ENCODE measurements around the gene VPS18. TPM values are rescaled to one million over a fixed set of nuclear protein-coding genes. Genes with fewer than 3 reads are reported as not detected.
A peak's percentile ranks its signal among the peaks of the same experiment; 100 is the strongest.

VPS18 gene
- total RNA-seq, 1 experiment from 2014 or later = 16.9 TPM

DNA sequence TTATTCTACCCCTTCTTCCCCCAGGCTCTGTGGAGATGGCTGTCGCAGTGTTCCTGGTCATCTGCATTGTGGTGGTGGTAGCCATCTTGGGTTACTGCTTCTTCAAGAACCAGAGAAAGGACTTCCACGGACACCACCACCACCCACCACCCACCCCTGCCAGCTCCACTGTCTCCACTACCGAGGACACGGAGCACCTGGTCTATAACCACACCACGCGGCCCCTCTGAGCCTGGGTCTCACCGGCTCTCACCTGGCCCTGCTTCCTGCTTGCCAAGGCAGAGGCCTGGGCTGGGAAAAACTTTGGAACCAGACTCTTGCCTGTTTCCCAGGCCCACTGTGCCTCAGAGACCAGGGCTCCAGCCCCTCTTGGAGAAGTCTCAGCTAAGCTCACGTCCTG, 37.5 kb upstream of the VPS18 start:
- Histone ChIP-seq H4K20me1 (ENCODE audit: insufficient read depth) (no peaks in the 10 kb centered on the region), H3K36me3 (ENCODE audit: control insufficient read depth in 1 of 2, insufficient read depth in 2 of 2, low read length in 2 of 2) (peaks cover 16 to 21% of the 10 kb centered on the region in 2 experiments; a peak in 3 of 4 replicates), H3K4me1 (ENCODE audit: control insufficient read depth in 1 of 2, insufficient read depth in 2 of 2, low read length in 2 of 2) (peaks cover 11 to 20% of the 10 kb centered on the region in 2 experiments), H3K79me2 (ENCODE audit: insufficient read depth, low read length) (peaks cover 5% of the 10 kb centered on the region; the same call in 1 of the 2 replicates), H3K9me3 (ENCODE audit: control insufficient read depth in 1 of 2, insufficient read depth in 1 of 2, low read depth in 1 of 2, low read length in 2 of 2) (no peaks in the 10 kb centered on the region), H2AFZ (ENCODE audit: low read depth, low read length, poor library complexity, severe bottlenecking) (no peak overlapping the region), H3K9me2 (ENCODE audit: insufficient read depth) (no peaks in the 10 kb centered on the region), H3K9ac (ENCODE audit: low read length) (peak overlapping the region; percentile 22; the same call in 1 of the 2 replicates), H3K4me2 (ENCODE audit: low read length) (peak overlapping the region; percentile 15; the same call in 1 of the 2 replicates), H3K27me3 (ENCODE audit: insufficient read depth, low read length) (no peaks in the 10 kb centered on the region), H3K4me3 (replicated peaks in 1 of 2; ENCODE audit: low read depth in 1 of 2, low read length in 2 of 2) (no peak overlapping the region), H3K27ac (ENCODE audit: low read depth, low read length) (peak overlapping the region; percentile 52)
- DNase-seq (ENCODE audit: low read depth, low spot score) (no peak), ATAC-seq (no peak)
- intact Hi-C loops (cut with micrococcal nuclease) = loop anchor here (1.0 kb wide), 1 partner anchor 38 kb away; the partner anchor contains the start of gene VPS18
- RAD21 ChIA-PET (ENCODE audit: low non-redundant PET in 1 of 2, low total read pairs in 2 of 2, uncharacterized antibody in 2 of 2, unreplicated experiment in 2 of 2) = interaction anchor here (1.5 to 4.0 kb wide), 5 partner anchors 16 to 38 kb away, joined by 6 to 29 read pairs (median 21); partner anchors contain the start of genes VPS18 (in 2 of the 2) and RHOV (in 1 of the 2)
- no TSS peak for BruUV-seq (replicated peaks)
- CTCF ChIA-PET = interaction anchor here (1.4 to 6.2 kb wide), 9 partner anchors 7 to 328 kb away, joined by 3 to 166 read pairs (median 49); partner anchors contain the start of genes RHOV, SPINT1 and VPS18
- POLR2A ChIA-PET = interaction anchor here (2.7 to 3.6 kb wide), 2 partner anchors 10 to 38 kb away, joined by 13 to 34 read pairs; partner anchors contain the start of gene VPS18
- TF ChIP-seq ELF1 (IDR thresholded peaks at IDR 0.05; ENCODE audit: borderline replicate concordance, low read depth) (no peak), YY1 (IDR thresholded peaks at IDR 0.05; ENCODE audit: extremely low read depth, insufficient replicate concordance, low read depth, low read length) (no peak), ZBTB33 (IDR thresholded peaks at IDR 0.05; ENCODE audit: extremely low read depth, insufficient replicate concordance, low read length) (no peak), FOSL1 (IDR thresholded peaks at IDR 0.05; ENCODE audit: low read depth) (no peak), ATF3 (IDR thresholded peaks at IDR 0.05) (no peak), SRF (IDR thresholded peaks at IDR 0.05; ENCODE audit: low read depth) (no peak), EZH2 (IDR thresholded peaks at IDR 0.05) (no peak)
- TF ChIP-seq, protein P1, sequence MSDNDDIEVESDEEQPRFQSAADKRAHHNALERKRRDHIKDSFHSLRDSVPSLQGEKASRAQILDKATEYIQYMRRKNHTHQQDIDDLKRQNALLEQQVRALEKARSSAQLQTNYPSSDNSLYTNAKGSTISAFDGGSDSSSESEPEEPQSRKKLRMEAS (IDR thresholded peaks at IDR 0.05) = no peak

All from HCT116 (cell line).